Measurements from ENCODE around the gene SLC2A2. TPM values are rescaled to one million over a fixed set of nuclear protein-coding genes. Genes with fewer than 3 reads are reported as not detected.

SLC2A2 gene
- polyA plus RNA-seq, 4 donors, result 1.3 to 15.3 (median 11.8) TPM

DNA sequence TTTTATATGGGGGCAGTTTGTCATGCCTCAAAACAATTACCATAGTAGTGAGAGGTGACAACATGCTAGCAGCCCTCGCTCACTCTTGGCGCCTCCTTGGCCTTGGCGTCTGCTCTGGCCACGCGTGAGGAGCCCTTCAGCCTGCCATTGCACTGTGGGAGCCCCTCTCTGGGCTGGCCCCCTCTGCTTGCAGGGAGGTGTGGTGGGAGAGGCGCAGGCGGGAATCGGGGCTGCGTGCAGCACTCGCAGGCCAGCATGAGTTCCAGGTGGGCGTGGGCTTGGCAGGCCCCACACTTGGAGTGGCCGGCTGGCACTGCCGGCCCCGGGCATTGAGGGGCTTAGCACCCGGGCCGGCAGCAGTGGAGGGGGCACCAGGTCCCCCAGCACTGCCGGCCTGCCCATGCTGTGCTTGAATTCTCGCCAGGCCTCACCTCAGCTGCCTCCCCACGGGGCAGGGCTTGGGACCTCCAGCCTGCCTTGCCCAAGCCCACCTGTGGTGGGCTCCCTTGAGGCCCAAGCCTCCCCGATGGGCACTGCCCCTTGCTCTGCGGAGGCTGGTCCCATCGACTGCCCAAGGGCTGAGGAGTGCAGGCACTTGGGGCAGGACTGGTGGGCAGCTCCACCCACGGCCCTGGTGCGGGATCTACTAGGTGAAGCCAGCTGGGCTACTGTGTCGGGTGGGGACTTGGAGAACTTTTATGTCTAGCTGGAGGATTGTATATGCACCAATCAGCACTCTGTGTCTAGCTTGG, 79.3 kb downstream of the SLC2A2 start:
- DNase-seq (ENCODE audit: low read depth in 4 of 4, low spot score in 3 of 4), result no peak

Other genes starting within 250 kb of the SLC2A2 start
- gene RPL22L1, start 156.5 kb downstream of the SLC2A2 start, polyA plus RNA-seq (ENCODE audit: insufficient read length in 4 of 4), result 10 to 100 TPM; 55.8 to 96.2 (median 85.3) TPM
- gene EIF5A2, start 118.1 kb downstream of the SLC2A2 start, polyA plus RNA-seq (ENCODE audit: insufficient read length in 4 of 4), result 10 to 100 TPM in 1 of 4 donors, 1 to 10 TPM in 3; 5.7 to 10.6 (median 7.4) TPM

All from left renal pelvis (tissue), 4 donors.